K562 (cell line): Measurements from ENCODE around the gene PLIN5.

Experiments
- CBFB ChIP-seq: sonication (generic); formaldehyde crosslinking; IDR thresholded peaks from 2 replicates; pipeline ENCODE4 v1.4.0; 2020; ENCODE audit warnings: mild to moderate bottlenecking, missing genetic modification reagents
- ELF1 ChIP-seq: fragments of 200-800 bp; sonication (Bioruptor generic); IDR thresholded peaks from 2 replicates; pipeline ENCODE4 v1.6.1; 2016; ENCODE audit warnings: missing genetic modification characterization, missing compliant biosample characterization
- FOS ChIP-seq: IDR thresholded peaks from 3 replicates; pipeline ENCODE4 v1.6.1; 2011; ENCODE audit not compliant: insufficient read length; ENCODE audit errors: extremely low read depth
- FOXJ2 ChIP-seq: fragments of 200-800 bp; sonication (Bioruptor generic); IDR thresholded peaks from 2 replicates; pipeline ENCODE4 v1.6.1; 2016; ENCODE audit warnings: missing genetic modification characterization, missing compliant biosample characterization
- GATA2 ChIP-seq: sonication (generic); formaldehyde crosslinking; IDR thresholded peaks from 2 replicates; pipeline ENCODE4 v1.4.0; 2020; ENCODE audit warnings: mild to moderate bottlenecking, missing genetic modification reagents
- STAG1 ChIP-seq: sonication (generic); formaldehyde crosslinking; IDR thresholded peaks from 2 replicates; pipeline ENCODE4 v1.5.0; 2020; ENCODE audit warnings: missing genetic modification reagents, borderline replicate concordance
- ZNF23 ChIP-seq: fragments of 250-450 bp; sonication (Bioruptor Pico); IDR thresholded peaks from 2 replicates; pipeline ENCODE4 v1.4.0; 2020; ENCODE audit warnings: mild to moderate bottlenecking
- TF ChIP-seq, protein P1 (sequence below), 3 experiments: IDR thresholded peaks in 2 of 3; conservative IDR thresholded peaks in 1 of 3; 2 replicates each; pipeline ENCODE4 v1.5.1; 2011 to 2012; ENCODE audit warnings: low read length in 3 of 3, mild to moderate bottlenecking in 3 of 3, control low read depth in 2 of 3, improper control_type of control experiment in 1 of 3, inconsistent platforms in 1 of 3, low read depth in 1 of 3, mixed read lengths in 1 of 3, moderate library complexity in 1 of 3; ENCODE audit not compliant: insufficient read depth in 2 of 3

DNA sequence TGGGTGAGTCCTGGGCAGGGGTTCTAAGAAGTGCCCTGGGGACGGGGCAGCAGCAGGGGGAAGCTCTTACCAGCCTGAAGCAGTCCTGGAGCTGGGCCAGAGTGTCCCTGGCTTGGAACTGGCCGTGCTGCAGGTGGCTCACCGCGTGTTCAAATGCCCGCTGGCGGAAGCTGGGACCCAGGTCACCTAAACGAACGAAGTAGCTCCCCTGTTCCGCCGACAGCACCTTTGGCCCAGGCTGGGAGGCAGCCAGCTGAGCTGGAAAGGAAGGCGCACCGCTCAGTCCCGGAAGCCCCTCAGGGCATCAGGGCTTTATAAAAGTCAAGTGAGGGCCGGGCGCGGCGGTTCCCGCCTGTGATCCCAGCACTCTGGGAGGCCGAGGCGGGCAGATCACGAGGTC, 26.3 kb downstream of the PLIN5 start:
- no peak for TF ChIP-seq STAG1 (CRISPR knock-in tag)
- TF ChIP-seq GATA2, result no peak
- no peak for TF ChIP-seq ZNF23 (CRISPR knock-in tag)
- no peak for TF ChIP-seq ELF1 (tag)
- TF ChIP-seq CBFB (CRISPR knock-in tag), result no peak
- TF ChIP-seq FOXJ2, result no peak
- TF ChIP-seq, protein P1, sequence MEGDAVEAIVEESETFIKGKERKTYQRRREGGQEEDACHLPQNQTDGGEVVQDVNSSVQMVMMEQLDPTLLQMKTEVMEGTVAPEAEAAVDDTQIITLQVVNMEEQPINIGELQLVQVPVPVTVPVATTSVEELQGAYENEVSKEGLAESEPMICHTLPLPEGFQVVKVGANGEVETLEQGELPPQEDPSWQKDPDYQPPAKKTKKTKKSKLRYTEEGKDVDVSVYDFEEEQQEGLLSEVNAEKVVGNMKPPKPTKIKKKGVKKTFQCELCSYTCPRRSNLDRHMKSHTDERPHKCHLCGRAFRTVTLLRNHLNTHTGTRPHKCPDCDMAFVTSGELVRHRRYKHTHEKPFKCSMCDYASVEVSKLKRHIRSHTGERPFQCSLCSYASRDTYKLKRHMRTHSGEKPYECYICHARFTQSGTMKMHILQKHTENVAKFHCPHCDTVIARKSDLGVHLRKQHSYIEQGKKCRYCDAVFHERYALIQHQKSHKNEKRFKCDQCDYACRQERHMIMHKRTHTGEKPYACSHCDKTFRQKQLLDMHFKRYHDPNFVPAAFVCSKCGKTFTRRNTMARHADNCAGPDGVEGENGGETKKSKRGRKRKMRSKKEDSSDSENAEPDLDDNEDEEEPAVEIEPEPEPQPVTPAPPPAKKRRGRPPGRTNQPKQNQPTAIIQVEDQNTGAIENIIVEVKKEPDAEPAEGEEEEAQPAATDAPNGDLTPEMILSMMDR (IDR thresholded peaks at IDR 0.05 in 2 of 3, conservative IDR thresholded peaks at IDR 0.05 in 1 of 3; ENCODE audit: insufficient read depth in 2 of 3, low read depth in 1 of 3, low read length in 3 of 3), result no peak
- no peak for TF ChIP-seq FOS
